Endothelial cell of umbilical vein (primary cell): ENCODE results near the gene DEFB116. TPM values are rescaled to one million over a fixed set of nuclear protein-coding genes. Genes with fewer than 3 reads are reported as not detected.

Experiments
- BruUV-seq: library from RNA; stranded (reverse); fragments of 400-500 nt; replicated peaks from 2 replicates; lab custom pipeline; 2021; lab: Mats Ljungman, UMichigan
- CTCF ChIA-PET: fragments of 300-600, 350-600 bp; sonication (Branson Sonifier 250); formaldehyde crosslinking; loops from one replicate; lab custom pipeline; 2021; ENCODE audit warnings: antibody characterized with exemption, inconsistent platforms; lab: Charles Lee
- POLR2A ChIA-PET: fragments of 300-600, 350-600 bp; sonication (Branson Sonifier 250); formaldehyde crosslinking; loops from one replicate; lab custom pipeline; 2021; ENCODE audit warnings: antibody characterized with exemption, inconsistent platforms; lab: Charles Lee
- DNase-seq: peaks from one replicate; pipeline ENCODE4 v3.0.0-alpha.2; 2011; ENCODE audit warnings: low read depth, low spot score
- FAIRE-seq: peaks from 2 replicates; lab custom pipeline; 2011; peaks lifted over from hg19 to GRCh38; lab: Jason Lieb, UNC
- H2AFZ ChIP-seq: 2 replicates; pipeline ENCODE4 v1.6.0; 2012; ENCODE audit warnings: low read depth, low read length, control low read depth, inconsistent platforms
- H3K27ac ChIP-seq: 2 replicates; pipeline ENCODE4 v1.5.1; 2011; ENCODE audit warnings: low read depth, mild to moderate bottlenecking, control low read depth, low read length, moderate library complexity; ENCODE audit not compliant: insufficient read depth
- H3K27me3 ChIP-seq, 2 experiments: 2 replicates each; pipeline versions ENCODE4 v1.6.0 to v1.6.1; 2011; ENCODE audit warnings: low read length in 2 of 2, mixed read lengths in 1 of 2; ENCODE audit not compliant: control insufficient read depth in 2 of 2, insufficient read depth in 2 of 2
- H3K36me3 ChIP-seq, 2 experiments: 2 replicates in 1 of 2; 3 replicates in 1 of 2; pipeline ENCODE4 v1.5.1; 2011; ENCODE audit warnings: low read length in 2 of 2, mild to moderate bottlenecking in 1 of 2, moderate library complexity in 1 of 2; ENCODE audit not compliant: control insufficient read depth in 2 of 2, insufficient read depth in 2 of 2; ENCODE audit errors: extremely low read depth in 1 of 2
- H3K4me1 ChIP-seq: 3 replicates; pipeline ENCODE4 v1.5.1; 2011; ENCODE audit warnings: mild to moderate bottlenecking, low read length; ENCODE audit not compliant: control insufficient read depth, insufficient read depth; ENCODE audit errors: extremely low read depth
- H3K4me2 ChIP-seq: 2 replicates; pipeline ENCODE4 v1.6.1; 2011; ENCODE audit warnings: low read length, control low read depth, mixed read lengths; ENCODE audit not compliant: insufficient read depth
- H3K4me3 ChIP-seq, 3 experiments: fragments of 200-600 bp in 1 of 3; sonication (generic), shearing (Covaris generic) in 1 of 3; replicated peaks in 1 of 3; 2 replicates each; pipeline ENCODE4 v1.5.1; 2011 to 2016; ENCODE audit warnings: control low read depth in 3 of 3, low read length in 3 of 3, mild to moderate bottlenecking in 2 of 3, inconsistent platforms in 1 of 3, low read depth in 1 of 3, moderate library complexity in 1 of 3; ENCODE audit not compliant: insufficient read depth in 1 of 3
- H3K79me2 ChIP-seq: 2 replicates; pipeline ENCODE4 v1.6.0; 2012; ENCODE audit warnings: low read length, inconsistent platforms; ENCODE audit not compliant: control insufficient read depth, insufficient read depth
- H3K9ac ChIP-seq: replicated peaks from 2 replicates; pipeline ENCODE3; 2011; ENCODE audit warnings: low read length, control low read depth; ENCODE audit not compliant: insufficient read depth; ENCODE audit errors: extremely low read depth
- H3K9me1 ChIP-seq: replicated peaks from 3 replicates; pipeline ENCODE4 v1.6.0; 2011; ENCODE audit warnings: mild to moderate bottlenecking, low read length; ENCODE audit not compliant: control insufficient read depth, insufficient read depth; ENCODE audit errors: extremely low read depth
- H3K9me3 ChIP-seq: replicated peaks from 2 replicates; pipeline ENCODE4 v1.5.1; 2012; ENCODE audit warnings: low read length, inconsistent platforms; ENCODE audit not compliant: control insufficient read depth, insufficient read depth
- H4K20me1 ChIP-seq: replicated peaks from 2 replicates; pipeline ENCODE3; 2011; ENCODE audit warnings: mild to moderate bottlenecking, low read length; ENCODE audit not compliant: control insufficient read depth, insufficient read depth; ENCODE audit errors: extremely low read depth
- EZH2 ChIP-seq: IDR thresholded peaks from 2 replicates; pipeline ENCODE4 v1.6.1; 2012; ENCODE audit warnings: borderline replicate concordance, low read depth, mild to moderate bottlenecking, moderate library complexity, low read length, inconsistent platforms; ENCODE audit not compliant: severe bottlenecking
- FOS ChIP-seq: IDR thresholded peaks from 2 replicates; pipeline ENCODE4 v1.6.1; 2011; ENCODE audit warnings: mild to moderate bottlenecking, low read length, moderate library complexity, borderline replicate concordance; ENCODE audit not compliant: insufficient read depth
- GATA2 ChIP-seq: IDR thresholded peaks from 2 replicates; pipeline ENCODE4 v1.7.0; 2011; ENCODE audit warnings: low read depth, mild to moderate bottlenecking, moderate library complexity, mixed read lengths, low read length; ENCODE audit not compliant: insufficient read length, insufficient read depth
- JUN ChIP-seq: IDR thresholded peaks from 2 replicates; pipeline ENCODE4 v1.6.1; 2011; ENCODE audit warnings: borderline replicate concordance, low read depth; ENCODE audit not compliant: insufficient read length, insufficient read depth
- MYC ChIP-seq: IDR thresholded peaks from one replicate; pipeline ENCODE4 v1.6.1; 2011; ENCODE audit warnings: mild to moderate bottlenecking, low read depth, low read length
- POLR2A ChIP-seq: IDR thresholded peaks from 2 replicates; pipeline ENCODE4 v1.6.1; 2012; ENCODE audit warnings: low read depth, mild to moderate bottlenecking, control low read depth, low read length
- POLR2AphosphoS5 ChIP-seq: IDR thresholded peaks from 2 replicates; pipeline ENCODE4 v1.6.1; 2012; ENCODE audit warnings: low read depth, mild to moderate bottlenecking, control low read depth, low read length, moderate library complexity; ENCODE audit not compliant: insufficient read depth
- dilution Hi-C: fragments of 300-500 bp; cut with MboI; formaldehyde crosslinking; loops from one replicate; pipeline ENCODE4 v1.15.0; 2019; ENCODE audit warnings: low sequenced_read_pairs; ENCODE audit not compliant: extremely low pct_ligation_motif_present
- intact Hi-C: fragments of 100-400 bp; cut with micrococcal nuclease; formaldehyde crosslinking; loops from one replicate; pipeline ENCODE4 v1.10.0; 2022
- polyA plus RNA-seq, 4 experiments: library from polyadenylated mRNA; depleted of rRNA in 3 of 4; stranded (reverse) in 3 of 4; unstranded in 1 of 4; fragments of >200 nt; gene quantifications; 2 replicates each; pipeline versions ENCODE4 v1.2.1 to v1.2.3, GENCODE V29; 2011 to 2012; ENCODE audit warnings: missing spikeins in 1 of 4
- small RNA-seq: library from RNA; depleted of rRNA; stranded (forward); fragments of <200 nt; gene quantifications from one replicate; pipeline ENCODE3, GENCODE V24; 2012; ENCODE audit warnings: low replicate concordance, low read depth; ENCODE audit not compliant: insufficient read depth, insufficient read length
- total RNA-seq: library from RNA; stranded (reverse); gene quantifications from 2 replicates; pipeline ENCODE4 v1.2.3, GENCODE V29; 2021
- TF ChIP-seq, protein P1 (sequence below), 2 donors: IDR thresholded peaks; 1 replicate in 1 of 2; 2 replicates in 1 of 2; pipeline ENCODE4 v1.5.1; 2011; ENCODE audit warnings: low read length in 2 of 2, mild to moderate bottlenecking in 2 of 2, moderate library complexity in 2 of 2, control low read depth in 1 of 2, inconsistent platforms in 1 of 2, low read depth in 1 of 2; ENCODE audit not compliant: insufficient read depth in 1 of 2; ENCODE audit errors: extremely low read depth in 1 of 2
- TF ChIP-seq, protein P2 (sequence below): IDR thresholded peaks from 2 replicates; pipeline ENCODE4 v1.6.1; 2011; ENCODE audit not compliant: insufficient read depth, insufficient read length

The DEFB116 gene
- total and polyA plus RNA-seq, 2 donors (not counting 3 experiments of a cell fraction or from before 2014, with no cell fraction given): not detected

DNA sequence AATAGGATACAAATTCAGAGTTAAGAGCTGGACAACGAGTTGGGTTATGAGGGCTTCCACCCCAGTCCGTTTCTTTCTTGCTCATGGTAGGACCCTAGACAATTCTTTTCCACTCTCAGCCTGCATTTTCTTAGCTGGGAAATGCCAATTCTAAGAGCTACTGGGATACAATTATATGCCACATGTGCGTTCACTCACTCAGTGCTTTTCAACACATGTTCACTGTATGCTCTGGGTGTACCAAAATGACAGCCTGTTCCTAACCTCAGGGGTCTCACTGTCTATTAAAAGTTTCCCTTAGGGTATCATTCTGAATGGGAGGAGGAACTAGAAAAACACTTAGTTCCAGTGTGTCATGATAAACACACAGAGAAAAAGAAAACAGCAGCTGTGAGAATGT, 51.4 kb downstream of the DEFB116 start:
- CTCF ChIA-PET: no interaction called here
- no peaks in the 10 kb centered on the region for H3K27me3 ChIP-seq
- dilution Hi-C loops: no loop called here

More for the DNA sequence above, 51.4 kb downstream of the DEFB116 start:
- POLR2A ChIA-PET: no interaction called here
- DNase-seq (no peak), FAIRE-seq (no peak)
- no peaks in the 10 kb centered on the region for H4K20me1 ChIP-seq
- no peaks in the 10 kb centered on the region for H3K79me2 ChIP-seq
- no TSS peak for BruUV-seq
- intact Hi-C loops: no loop called here
- no peak overlapping the region for H3K9ac ChIP-seq
- TF ChIP-seq EZH2 (no peak), MYC (no peak), POLR2AphosphoS5 (no peak), JUN (no peak), GATA2 (no peak), POLR2A (no peak), FOS (no peak)
- TF ChIP-seq, protein P1, sequence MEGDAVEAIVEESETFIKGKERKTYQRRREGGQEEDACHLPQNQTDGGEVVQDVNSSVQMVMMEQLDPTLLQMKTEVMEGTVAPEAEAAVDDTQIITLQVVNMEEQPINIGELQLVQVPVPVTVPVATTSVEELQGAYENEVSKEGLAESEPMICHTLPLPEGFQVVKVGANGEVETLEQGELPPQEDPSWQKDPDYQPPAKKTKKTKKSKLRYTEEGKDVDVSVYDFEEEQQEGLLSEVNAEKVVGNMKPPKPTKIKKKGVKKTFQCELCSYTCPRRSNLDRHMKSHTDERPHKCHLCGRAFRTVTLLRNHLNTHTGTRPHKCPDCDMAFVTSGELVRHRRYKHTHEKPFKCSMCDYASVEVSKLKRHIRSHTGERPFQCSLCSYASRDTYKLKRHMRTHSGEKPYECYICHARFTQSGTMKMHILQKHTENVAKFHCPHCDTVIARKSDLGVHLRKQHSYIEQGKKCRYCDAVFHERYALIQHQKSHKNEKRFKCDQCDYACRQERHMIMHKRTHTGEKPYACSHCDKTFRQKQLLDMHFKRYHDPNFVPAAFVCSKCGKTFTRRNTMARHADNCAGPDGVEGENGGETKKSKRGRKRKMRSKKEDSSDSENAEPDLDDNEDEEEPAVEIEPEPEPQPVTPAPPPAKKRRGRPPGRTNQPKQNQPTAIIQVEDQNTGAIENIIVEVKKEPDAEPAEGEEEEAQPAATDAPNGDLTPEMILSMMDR (IDR thresholded peaks at IDR 0.05; ENCODE audit: extremely low read depth in 1 of 2, insufficient read depth in 1 of 2, low read depth in 1 of 2, low read length in 2 of 2): no peak
- TF ChIP-seq, protein P2, sequence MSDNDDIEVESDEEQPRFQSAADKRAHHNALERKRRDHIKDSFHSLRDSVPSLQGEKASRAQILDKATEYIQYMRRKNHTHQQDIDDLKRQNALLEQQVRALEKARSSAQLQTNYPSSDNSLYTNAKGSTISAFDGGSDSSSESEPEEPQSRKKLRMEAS: no peak
- H3K4me2 ChIP-seq: no peak overlapping the region
- H3K9me3 ChIP-seq: peaks cover 2% of the 10 kb centered on the region
- no peak overlapping the region for H3K27ac ChIP-seq
- no peaks in the 10 kb centered on the region for H3K4me1 ChIP-seq
- H2AFZ ChIP-seq: no peak overlapping the region
- H3K36me3 ChIP-seq: no peaks in the 10 kb centered on the region
- no peaks in the 10 kb centered on the region for H3K9me1 ChIP-seq
- H3K4me3 ChIP-seq: no peak overlapping the region

Small RNA genes within 50 kb of the gene (small RNA-seq; reads per million reads assigned to genes)
- not detected for gene RNA5SP480

Other genes with a start within 250 kb of the DEFB116 start
- not detected in 2 replicates for gene DEFB115, start 50.9 kb downstream of the DEFB116 start, total RNA-seq
- gene DEFB115, start 50.9 kb downstream of the DEFB116 start, polyA plus RNA-seq: not detected in 2 replicates
- not detected in 2 replicates for gene DEFB118, start 60.0 kb upstream of the DEFB116 start, total RNA-seq
- gene DEFB118, start 60.0 kb upstream of the DEFB116 start, polyA plus RNA-seq: not detected in 2 replicates
- gene DEFB119, start 82.0 kb upstream of the DEFB116 start, total RNA-seq: not detected in 2 replicates
- not detected in 2 replicates for gene DEFB119, start 82.0 kb upstream of the DEFB116 start, polyA plus RNA-seq
- gene DEFB121, start 97.6 kb upstream of the DEFB116 start, total RNA-seq: not detected in 2 replicates
- gene DEFB121, start 97.6 kb upstream of the DEFB116 start, polyA plus RNA-seq: not detected in 2 replicates
- gene DEFB123, start 132.0 kb upstream of the DEFB116 start, total RNA-seq: not detected in 2 replicates
- gene DEFB123, start 132.0 kb upstream of the DEFB116 start, polyA plus RNA-seq: not detected in 2 replicates
- gene DEFB124, start 166.5 kb upstream of the DEFB116 start, total RNA-seq: not detected in 2 replicates
- not detected in 2 replicates for gene DEFB124, start 166.5 kb upstream of the DEFB116 start, polyA plus RNA-seq
- gene REM1, start 166.7 kb upstream of the DEFB116 start, total RNA-seq: not detected in 2 replicates
- 0.14 and 0.19 TPM in 2 replicates for gene REM1, start 166.7 kb upstream of the DEFB116 start, polyA plus RNA-seq
- gene HM13, start 205.9 kb upstream of the DEFB116 start, total RNA-seq: 188 and 211 TPM in 2 replicates
- gene HM13, start 205.9 kb upstream of the DEFB116 start, polyA plus RNA-seq: 218 and 265 TPM in 2 replicates